ENCODE results near the gene FFAR3.
"Not testable (repeated sequence)": the region's sequence is repeated elsewhere in the genome, so short reads cannot be mapped to it uniquely, and the experiment has no call there.

DNA sequence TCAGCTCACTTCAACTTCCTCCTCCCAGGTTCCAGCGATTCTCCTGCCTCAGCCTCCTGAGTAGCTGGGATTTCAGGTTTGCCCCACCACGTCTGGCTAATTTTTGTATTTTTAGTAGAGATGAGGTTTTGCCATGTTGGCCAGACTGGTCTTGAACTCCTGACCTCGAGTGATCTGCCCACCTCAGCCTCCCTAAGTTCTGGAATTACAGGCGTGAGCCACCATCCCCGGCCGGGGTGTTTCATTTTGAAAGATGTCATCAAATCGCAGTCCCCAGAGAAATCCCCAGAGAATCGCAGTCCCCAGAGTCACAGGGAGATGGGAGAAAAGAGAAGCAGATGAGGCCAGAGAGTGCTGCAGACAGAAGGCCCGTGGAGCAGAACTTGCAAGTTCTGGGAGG lies 43.2 kb downstream of the FFAR3 start:
- TF ChIP-seq CTCF (conservative IDR thresholded peaks at IDR 0.05; ENCODE audit: low read length); EZH2phosphoT487 (IDR thresholded peaks at IDR 0.05; ENCODE audit: borderline replicate concordance, low read depth, low read length): not testable (repeated sequence)
